ENCODE measurements around the gene TMC4. TPM values are rescaled to one million over a fixed set of nuclear protein-coding genes. Genes with fewer than 3 reads are reported as not detected.

The TMC4 gene
- total and polyA plus RNA-seq, 4 donors, result 0.23 to 2.4 (median 1.4) TPM

DNA sequence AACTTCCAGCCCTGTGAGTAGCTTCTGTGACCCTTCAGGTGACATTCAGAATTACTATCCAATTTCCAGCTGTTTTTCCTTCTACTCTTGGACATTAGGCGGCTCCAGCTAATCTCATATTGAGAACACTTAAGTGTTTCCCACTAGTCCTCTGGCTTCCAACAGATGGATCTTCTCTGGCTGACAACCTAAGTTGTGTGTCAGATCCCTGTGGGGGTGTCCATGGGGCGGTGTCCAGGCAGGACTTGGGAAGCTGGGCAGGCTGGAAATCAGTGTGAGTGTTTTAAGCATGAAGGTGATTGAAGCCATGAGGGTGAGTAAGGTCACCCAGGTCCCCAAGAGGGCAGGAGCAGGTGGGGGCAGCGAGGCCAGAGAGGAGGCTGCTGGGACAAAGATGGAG is 25.3 kb downstream of the TMC4 start:
- WGBS, result 64% methylated on average over 3 of the region's 3 CpGs
- Histone ChIP-seq H3K27me3 (ENCODE audit: control insufficient read depth in 4 of 4, insufficient read depth in 4 of 4, low read length in 3 of 4) (no peaks in the 10 kb centered on the region), H3K4me1 (ENCODE audit: control insufficient read depth in 4 of 4, insufficient read depth in 4 of 4, low read length in 3 of 4) (no peaks in the 10 kb centered on the region), H3K9me3 (ENCODE audit: control insufficient read depth in 4 of 4, low read length in 3 of 4) (no peaks in the 10 kb centered on the region), H3K27ac (ENCODE audit: low read depth in 1 of 2, low read length in 2 of 2) (no peak overlapping the region), H3K4me3 (ENCODE audit: low read depth in 1 of 3, low read length in 3 of 3) (no peak overlapping the region), H3K36me3 (ENCODE audit: control insufficient read depth in 4 of 4, insufficient read depth in 3 of 4, low read depth in 1 of 4, low read length in 3 of 4) (peaks cover 20 to 94% (median 64%) of the 10 kb centered on the region in 4 donors), H3K9ac (ENCODE audit: low read depth in 1 of 2, low read length in 2 of 2) (no peak overlapping the region)
- no peak for TF ChIP-seq REST (IDR thresholded peaks at IDR 0.05)
- TF ChIP-seq, protein P1, sequence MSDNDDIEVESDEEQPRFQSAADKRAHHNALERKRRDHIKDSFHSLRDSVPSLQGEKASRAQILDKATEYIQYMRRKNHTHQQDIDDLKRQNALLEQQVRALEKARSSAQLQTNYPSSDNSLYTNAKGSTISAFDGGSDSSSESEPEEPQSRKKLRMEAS (IDR thresholded peaks at IDR 0.05), result no peak
- no peak for TF ChIP-seq TAF1 (conservative IDR thresholded peaks at IDR 0.05)
- no peak for TF ChIP-seq YY1 (IDR thresholded peaks at IDR 0.05)
- no peak for TF ChIP-seq HNF4A (conservative IDR thresholded peaks at IDR 0.05)
- no peak for TF ChIP-seq RXRA (IDR thresholded peaks at IDR 0.05)
- no peak for TF ChIP-seq CTCF (IDR thresholded peaks at IDR 0.05; ENCODE audit: low read depth, low read length, missing input control)
- TF ChIP-seq HNF4G (IDR thresholded peaks at IDR 0.05), result no peak
- no peak for TF ChIP-seq FOXA2 (IDR thresholded peaks at IDR 0.05)
- no peak for TF ChIP-seq FOXA1 (IDR thresholded peaks at IDR 0.05)
- no peak for TF ChIP-seq NR2F2 (IDR thresholded peaks at IDR 0.05)
- no peak for DNase-seq (ENCODE audit: low spot score)

GRCh38 chr19:54145541-54146158 is 27.3 kb downstream of the TMC4 start:
- H3K27ac ChIP-seq (ENCODE audit: low read depth in 1 of 2, low read length in 2 of 2), result no peak overlapping the region
- TF ChIP-seq, protein P2, sequence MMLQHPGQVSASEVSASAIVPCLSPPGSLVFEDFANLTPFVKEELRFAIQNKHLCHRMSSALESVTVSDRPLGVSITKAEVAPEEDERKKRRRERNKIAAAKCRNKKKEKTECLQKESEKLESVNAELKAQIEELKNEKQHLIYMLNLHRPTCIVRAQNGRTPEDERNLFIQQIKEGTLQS (IDR thresholded peaks at IDR 0.05), result no peak
- TF ChIP-seq RXRA (IDR thresholded peaks at IDR 0.05) (no peak), YY1 (IDR thresholded peaks at IDR 0.05) (no peak), ZBTB33 (IDR thresholded peaks at IDR 0.05) (no peak), HNF4G (IDR thresholded peaks at IDR 0.05) (no peak), FOXA1 (IDR thresholded peaks at IDR 0.05) (no peak), SP1 (IDR thresholded peaks at IDR 0.05) (no peak), JUND (IDR thresholded peaks at IDR 0.05) (no peak), EGR1 (IDR thresholded peaks at IDR 0.05; ENCODE audit: low read depth in 2 of 2) (no peak), RAD21 (IDR thresholded peaks at IDR 0.05) (no peak), TAF1 (conservative IDR thresholded peaks at IDR 0.05) (no peak), NR2F2 (IDR thresholded peaks at IDR 0.05) (no peak), GABPA (IDR thresholded peaks at IDR 0.05 in 1 of 2, conservative IDR thresholded peaks at IDR 0.05 in 1 of 2) (no peak)
- TF ChIP-seq, protein P1 (IDR thresholded peaks at IDR 0.05), result no peak
- H3K4me1 ChIP-seq (ENCODE audit: control insufficient read depth in 4 of 4, insufficient read depth in 4 of 4, low read length in 3 of 4), result peaks cover 0 to 4% (median 3%) of the 10 kb centered on the region in 4 donors
- H3K9ac ChIP-seq (ENCODE audit: low read depth in 1 of 2, low read length in 2 of 2), result no peak overlapping the region
- H3K36me3 ChIP-seq (ENCODE audit: control insufficient read depth in 4 of 4, insufficient read depth in 3 of 4, low read depth in 1 of 4, low read length in 3 of 4), result peaks cover 14 to 84% (median 58%) of the 10 kb centered on the region in 4 donors
- no peaks in the 10 kb centered on the region for H3K9me3 ChIP-seq (ENCODE audit: control insufficient read depth in 4 of 4, low read length in 3 of 4)
- no peak overlapping the region for H3K4me3 ChIP-seq (ENCODE audit: low read depth in 1 of 3, low read length in 3 of 3)
- 94% methylated on average over 28 of the region's 28 CpGs for WGBS
- DNase-seq (ENCODE audit: low spot score), result no peak
- no peaks in the 10 kb centered on the region for H3K27me3 ChIP-seq (ENCODE audit: control insufficient read depth in 4 of 4, insufficient read depth in 4 of 4, low read length in 3 of 4)
